Measurements from ENCODE around the gene RPS6KA2.

DNA sequence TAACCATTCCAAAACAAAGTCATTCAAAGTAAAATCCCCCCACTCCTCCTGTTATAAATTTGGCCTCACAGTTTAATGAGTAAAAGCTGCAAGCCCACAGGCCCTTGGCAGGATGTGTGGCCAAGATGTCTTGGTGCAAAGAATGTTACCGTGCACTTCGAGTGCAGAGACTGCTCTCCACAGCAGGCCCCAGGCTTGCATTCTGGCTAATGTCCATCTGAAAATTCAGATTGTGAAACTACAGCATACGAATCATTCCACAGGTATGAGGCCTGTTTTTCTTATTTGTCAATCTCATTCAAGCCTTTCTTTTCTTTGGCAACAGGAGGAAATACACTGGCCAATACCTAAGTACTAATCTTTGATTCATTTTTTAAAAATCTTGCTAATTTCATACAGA, 7.1 kb downstream of the RPS6KA2 start:
- TF ChIP-seq POLR2AphosphoS5 (IDR thresholded peaks at IDR 0.05) = peak; percentile 95
- no peak for TF ChIP-seq CTCF (IDR thresholded peaks at IDR 0.05)
- no peak for TF ChIP-seq POLR2A (IDR thresholded peaks at IDR 0.05)

All from gastroesophageal sphincter (tissue), 3 donors.